Liver (tissue), 3 donors: Measurements from ENCODE around the gene LTBP2.

Source experiments
- ATF3 ChIP-seq: IDR thresholded peaks from 2 replicates; pipeline ENCODE4 v1.6.1; 2016; ENCODE audit warnings: antibody characterized with exemption
- CTCF ChIP-seq: fragments of 150-350 bp; IDR thresholded peaks from 2 replicates; pipeline ENCODE4 v1.5.1; 2017; ENCODE audit warnings: improper control_type of control experiment, low read depth, low read length; ENCODE audit not compliant: missing input control
- GABPA ChIP-seq, 2 donors: IDR thresholded peaks in 1 of 2; conservative IDR thresholded peaks in 1 of 2; 2 replicates each; pipeline ENCODE4 v1.6.1; 2016; ENCODE audit warnings: antibody characterized with exemption in 2 of 2, mild to moderate bottlenecking in 1 of 2, moderate library complexity in 1 of 2
- JUND ChIP-seq, 2 donors: IDR thresholded peaks; 2 replicates each; pipeline ENCODE4 v1.6.1; 2016; ENCODE audit warnings: antibody characterized with exemption in 2 of 2
- RAD21 ChIP-seq, 2 donors: IDR thresholded peaks; 2 replicates each; pipeline ENCODE4 v1.6.1; 2016; ENCODE audit warnings: antibody characterized with exemption in 2 of 2, mild to moderate bottlenecking in 2 of 2
- REST ChIP-seq: IDR thresholded peaks from 2 replicates; pipeline ENCODE4 v1.6.1; 2016; ENCODE audit warnings: antibody characterized with exemption, mild to moderate bottlenecking
- SP1 ChIP-seq: IDR thresholded peaks from 2 replicates; pipeline ENCODE4 v1.6.1; 2018; ENCODE audit warnings: antibody characterized with exemption, mild to moderate bottlenecking
- ZBTB33 ChIP-seq: IDR thresholded peaks from 2 replicates; pipeline ENCODE4 v1.6.1; 2016; ENCODE audit warnings: antibody characterized with exemption
- donor health status: healthy.
- donor health status: healthy.

- no peak for TF ChIP-seq CTCF
- no peak for TF ChIP-seq SP1
- no peak for TF ChIP-seq RAD21 (IDR thresholded peaks at IDR 0.05)
- TF ChIP-seq REST = no peak
- no peak for TF ChIP-seq GABPA (IDR thresholded peaks at IDR 0.05 in 1 of 2, conservative IDR thresholded peaks at IDR 0.05 in 1 of 2)
- TF ChIP-seq ZBTB33 = no peak
- no peak for TF ChIP-seq JUND (IDR thresholded peaks at IDR 0.05)
- no peak for TF ChIP-seq ATF3
Measured at GRCh38 chr14:74638966-74639365, 26.9 kb upstream of the LTBP2 start.
